Liver (tissue), 9 donors: ENCODE data around the gene CPO. TPM values are rescaled to one million over a fixed set of nuclear protein-coding genes. Genes with fewer than 3 reads are reported as not detected.

ENCODE experiments used
- DNase-seq: peaks from one replicate; pipeline ENCODE4 v3.0.0-alpha.2; 2017; ENCODE audit warnings: low spot score
- H3K27ac ChIP-seq, 2 donors: one replicate each; pipeline ENCODE4 v1.7.0; 2013; ENCODE audit warnings: inconsistent platforms in 2 of 2, low read length in 2 of 2, control low read depth in 1 of 2, low read depth in 1 of 2, mild to moderate bottlenecking in 1 of 2
- H3K27me3 ChIP-seq, 4 donors: one replicate each; pipeline versions ENCODE4 v1.6.1 to v1.7.0; 2013; ENCODE audit warnings: low read length in 3 of 4, inconsistent platforms in 1 of 4, mild to moderate bottlenecking in 1 of 4, moderate library complexity in 1 of 4; ENCODE audit not compliant: control insufficient read depth in 4 of 4, insufficient read depth in 4 of 4
- H3K36me3 ChIP-seq, 4 donors: one replicate each; pipeline versions ENCODE4 v1.6.1 to v1.7.0; 2013; ENCODE audit warnings: low read length in 3 of 4, mild to moderate bottlenecking in 3 of 4, low read depth in 1 of 4, moderate library complexity in 1 of 4; ENCODE audit not compliant: control insufficient read depth in 4 of 4, insufficient read depth in 3 of 4
- H3K4me1 ChIP-seq, 4 donors: one replicate each; pipeline versions ENCODE4 v1.6.1 to v1.7.0; 2013; ENCODE audit warnings: low read length in 3 of 4, mild to moderate bottlenecking in 3 of 4, moderate library complexity in 1 of 4; ENCODE audit not compliant: control insufficient read depth in 4 of 4, insufficient read depth in 4 of 4
- H3K4me3 ChIP-seq, 3 donors: one replicate each; pipeline versions ENCODE4 v1.6.1 to v1.7.0; 2013; ENCODE audit warnings: low read length in 3 of 3, control low read depth in 1 of 3, low read depth in 1 of 3, mild to moderate bottlenecking in 1 of 3
- H3K9ac ChIP-seq, 2 donors: one replicate each; pipeline ENCODE4 v1.7.0; 2013; ENCODE audit warnings: low read length in 2 of 2, mild to moderate bottlenecking in 2 of 2, moderate library complexity in 2 of 2, control low read depth in 1 of 2, low read depth in 1 of 2
- H3K9me3 ChIP-seq, 4 donors: one replicate each; pipeline versions ENCODE4 v1.6.1 to v1.7.0; 2013; ENCODE audit warnings: low read length in 3 of 4; ENCODE audit not compliant: control insufficient read depth in 4 of 4
- ATF3 ChIP-seq: IDR thresholded peaks from 2 replicates; pipeline ENCODE4 v1.6.1; 2016; ENCODE audit warnings: antibody characterized with exemption
- CTCF ChIP-seq: fragments of 150-350 bp; IDR thresholded peaks from 2 replicates; pipeline ENCODE4 v1.5.1; 2017; ENCODE audit warnings: improper control_type of control experiment, low read depth, low read length; ENCODE audit not compliant: missing input control
- EGR1 ChIP-seq, 2 donors: IDR thresholded peaks; 2 replicates each; pipeline ENCODE4 v1.6.1; 2016 to 2018; ENCODE audit warnings: antibody characterized with exemption in 2 of 2, low read depth in 2 of 2
- FOXA1 ChIP-seq: IDR thresholded peaks from 2 replicates; pipeline ENCODE4 v1.6.1; 2016; ENCODE audit warnings: antibody characterized with exemption
- FOXA2 ChIP-seq: IDR thresholded peaks from 2 replicates; pipeline ENCODE4 v1.6.1; 2016; ENCODE audit warnings: antibody characterized with exemption
- GABPA ChIP-seq, 2 donors: IDR thresholded peaks in 1 of 2; conservative IDR thresholded peaks in 1 of 2; 2 replicates each; pipeline ENCODE4 v1.6.1; 2016; ENCODE audit warnings: antibody characterized with exemption in 2 of 2, mild to moderate bottlenecking in 1 of 2, moderate library complexity in 1 of 2
- HNF4A ChIP-seq, 2 donors: conservative IDR thresholded peaks; 2 replicates each; pipeline ENCODE4 v1.6.1; 2016; ENCODE audit warnings: antibody characterized with exemption in 2 of 2, mild to moderate bottlenecking in 2 of 2
- JUND ChIP-seq, 2 donors: IDR thresholded peaks; 2 replicates each; pipeline ENCODE4 v1.6.1; 2016; ENCODE audit warnings: antibody characterized with exemption in 2 of 2
- NR2F2 ChIP-seq: IDR thresholded peaks from 2 replicates; pipeline ENCODE4 v1.6.1; 2016; ENCODE audit warnings: antibody characterized with exemption
- RAD21 ChIP-seq, 2 donors: IDR thresholded peaks; 2 replicates each; pipeline ENCODE4 v1.6.1; 2016; ENCODE audit warnings: antibody characterized with exemption in 2 of 2, mild to moderate bottlenecking in 2 of 2
- RXRA ChIP-seq, 2 donors: IDR thresholded peaks; 2 replicates each; pipeline ENCODE4 v1.6.1; 2017 to 2018; ENCODE audit warnings: antibody characterized with exemption in 2 of 2, mild to moderate bottlenecking in 1 of 2
- SP1 ChIP-seq: IDR thresholded peaks from 2 replicates; pipeline ENCODE4 v1.6.1; 2018; ENCODE audit warnings: antibody characterized with exemption, mild to moderate bottlenecking
- TAF1 ChIP-seq: conservative IDR thresholded peaks from 2 replicates; pipeline ENCODE4 v1.6.1; 2016; ENCODE audit warnings: antibody characterized with exemption, mild to moderate bottlenecking
- YY1 ChIP-seq: IDR thresholded peaks from 2 replicates; pipeline ENCODE4 v1.6.1; 2016; ENCODE audit warnings: antibody characterized with exemption, mild to moderate bottlenecking
- WGBS: extraction: QIAGEN DNeasy Blood & Tissue Kit; methylation state at CpG from one replicate; pipeline ENCODE4 v1.1.7; 2013; 5-methylcytosine and 5-hydroxymethylcytosine counted together
- polyA plus RNA-seq, 2 donors: library from polyadenylated mRNA; stranded (reverse) in 1 of 2; unstranded in 1 of 2; fragments of 200-250 nt in 1 of 2; fragments of >200 nt in 1 of 2; fragmentation: Nextera tagmentation in 1 of 2; extraction: Ambion mirVana in 1 of 2; gene quantifications; one replicate each; pipeline versions ENCODE4 v1.2.1 to v1.2.3, GENCODE V29; 2013 to 2015
- total RNA-seq, 2 donors: library from RNA; depleted of rRNA; stranded (reverse); fragments of >200 nt; gene quantifications; one replicate each; pipeline ENCODE4 v1.2.3, GENCODE V29; 2014
- donor health status: healthy.
- donor health status: healthy.
- donor health status: healthy.
- donor health status: healthy.
- donor health status: healthy.

Gene CPO
- total and polyA plus RNA-seq, 4 donors = 0.07 to 0.31 (median 0.25) TPM; not detected in 1

- Histone ChIP-seq H3K4me1 (no peaks in the 10 kb centered on the region), H3K36me3 (no peaks in the 10 kb centered on the region), H3K9me3 (no peaks in the 10 kb centered on the region), H3K9ac (no peak overlapping the region), H3K27me3 (no peaks in the 10 kb centered on the region), H3K4me3 (no peak overlapping the region), H3K27ac (no peak overlapping the region)
- TF ChIP-seq RAD21 (IDR thresholded peaks at IDR 0.05) (no peak), YY1 (no peak), HNF4A (conservative IDR thresholded peaks at IDR 0.05) (no peak), GABPA (IDR thresholded peaks at IDR 0.05 in 1 of 2, conservative IDR thresholded peaks at IDR 0.05 in 1 of 2) (no peak), SP1 (no peak), CTCF (no peak), ATF3 (no peak), EGR1 (IDR thresholded peaks at IDR 0.05; ENCODE audit: low read depth in 2 of 2) (no peak), RXRA (IDR thresholded peaks at IDR 0.05) (no peak), NR2F2 (no peak), FOXA1 (no peak), TAF1 (no peak)
- DNase-seq = no peak
- 87% methylated on average over 2 of the region's 2 CpGs for WGBS
Measured at GRCh38 chr2:206920951-206921350, 18.4 kb upstream of the CPO start.

- no peak overlapping the region for H3K4me3 ChIP-seq
- no peaks in the 10 kb centered on the region for H3K4me1 ChIP-seq
- 92% methylated on average over 5 of the region's 5 CpGs for WGBS
- H3K27ac ChIP-seq = no peak overlapping the region
- H3K9ac ChIP-seq = no peak overlapping the region
- H3K27me3 ChIP-seq = no peaks in the 10 kb centered on the region
- no peaks in the 10 kb centered on the region for H3K9me3 ChIP-seq
- no peaks in the 10 kb centered on the region for H3K36me3 ChIP-seq
- no peak for DNase-seq
- TF ChIP-seq RAD21 (IDR thresholded peaks at IDR 0.05) = no peak
- no peak for TF ChIP-seq RXRA (IDR thresholded peaks at IDR 0.05)
- TF ChIP-seq EGR1 (IDR thresholded peaks at IDR 0.05; ENCODE audit: low read depth in 2 of 2) = no peak
- no peak for TF ChIP-seq JUND (IDR thresholded peaks at IDR 0.05)
- no peak for TF ChIP-seq HNF4A (conservative IDR thresholded peaks at IDR 0.05)
- no peak for TF ChIP-seq FOXA2
- no peak for TF ChIP-seq ATF3
- TF ChIP-seq YY1 = no peak
- no peak for TF ChIP-seq NR2F2
Measured at GRCh38 chr2:206921529-206921928, 17.8 kb upstream of the CPO start.

- no peaks in the 10 kb centered on the region for H3K4me1 ChIP-seq
- no peaks in the 10 kb centered on the region for H3K36me3 ChIP-seq
- no peak for TF ChIP-seq TAF1
- TF ChIP-seq NR2F2 = no peak
- no peak for TF ChIP-seq EGR1 (IDR thresholded peaks at IDR 0.05; ENCODE audit: low read depth in 2 of 2)
- no peak for TF ChIP-seq FOXA1
- no peak for DNase-seq
- no peaks in the 10 kb centered on the region for H3K27me3 ChIP-seq
- 78% methylated on average over 2 of the region's 2 CpGs for WGBS
- H3K27ac ChIP-seq = no peak overlapping the region
- no peaks in the 10 kb centered on the region for H3K9me3 ChIP-seq
- no peak overlapping the region for H3K4me3 ChIP-seq
- H3K9ac ChIP-seq = no peak overlapping the region
Measured at GRCh38 chr2:206935991-206936842, 3.1 kb upstream of the CPO start.
